WTC11 (cell line): Measurements from ENCODE around the gene SAPCD2. TPM values are rescaled to one million over a fixed set of nuclear protein-coding genes. Genes with fewer than 3 reads are reported as not detected.
A peak's percentile ranks its signal among the peaks of the same experiment; 100 is the strongest.

Source experiments
- ATAC-seq: fragments of 200-7000 bp; cut with Tn5 transposase; 2 replicates; pipeline ENCODE4 v1.10.0; 2021; ENCODE audit warnings: mild to moderate bottlenecking, moderate library complexity
- CTCF ChIA-PET: fragments of 300-600 bp; sonication (Branson Sonifier 250); formaldehyde crosslinking; loops from one replicate; lab custom pipeline; 2021; ENCODE audit warnings: antibody characterized with exemption; lab: Charles Lee
- POLR2A ChIA-PET: fragments of 350-600 bp; sonication (Branson Sonifier 250); formaldehyde crosslinking; loops from one replicate; lab custom pipeline; 2021; ENCODE audit warnings: antibody characterized with exemption; lab: Charles Lee
- DNase-seq: peaks from one replicate; pipeline ENCODE4 v3.0.0; 2021; ENCODE audit warnings: low spot score
- H3K27ac Mint-ChIP-seq: 2 replicates; pipeline ENCODE4 v1.8.0; 2021; ENCODE audit warnings: mixed read lengths
- H3K27me3 Mint-ChIP-seq: 2 replicates; pipeline ENCODE4 v1.8.0; 2021; ENCODE audit warnings: low read depth, mild to moderate bottlenecking, moderate library complexity, mixed read lengths
- H3K36me3 Mint-ChIP-seq: 2 replicates; pipeline ENCODE4 v1.8.0; 2021; ENCODE audit warnings: mixed read lengths
- H3K4me1 Mint-ChIP-seq: 2 replicates; pipeline ENCODE4 v1.8.0; 2022; ENCODE audit warnings: mixed read lengths
- H3K4me3 Mint-ChIP-seq: 2 replicates; pipeline ENCODE4 v1.8.0; 2021; ENCODE audit warnings: mild to moderate bottlenecking, moderate library complexity, mixed read lengths
- H3K9me3 Mint-ChIP-seq: 2 replicates; pipeline ENCODE4 v1.8.0; 2021; ENCODE audit warnings: mixed read lengths
- ARID4B ChIP-seq: sonication (generic); formaldehyde crosslinking; IDR thresholded peaks from 2 replicates; pipeline ENCODE4 v1.8.0; 2023; ENCODE audit warnings: missing genetic modification reagents, mild to moderate bottlenecking, borderline replicate concordance
- CREB1 ChIP-seq: sonication (generic); formaldehyde crosslinking; IDR thresholded peaks from 2 replicates; pipeline ENCODE4 v1.8.0; 2023; ENCODE audit warnings: mild to moderate bottlenecking, missing genetic modification reagents
- E2F1 ChIP-seq: sonication (generic); formaldehyde crosslinking; IDR thresholded peaks from 2 replicates; pipeline ENCODE4 v1.8.0; 2022; ENCODE audit warnings: mild to moderate bottlenecking, missing genetic modification reagents
- E2F5 ChIP-seq: sonication (generic); formaldehyde crosslinking; IDR thresholded peaks from 2 replicates; pipeline ENCODE4 v1.8.1; 2022; ENCODE audit warnings: mild to moderate bottlenecking, moderate library complexity, missing genetic modification reagents
- ESRRA ChIP-seq: sonication (generic); formaldehyde crosslinking; IDR thresholded peaks from 2 replicates; pipeline ENCODE4 v1.8.1; 2022; ENCODE audit warnings: mild to moderate bottlenecking, missing genetic modification reagents, borderline replicate concordance
- IRF1 ChIP-seq: sonication (generic); formaldehyde crosslinking; IDR thresholded peaks from 2 replicates; pipeline ENCODE4 v1.8.0; 2023; ENCODE audit warnings: missing genetic modification reagents
- JUN ChIP-seq: sonication (generic); formaldehyde crosslinking; IDR thresholded peaks from 2 replicates; pipeline ENCODE4 v1.8.0; 2023; ENCODE audit warnings: mild to moderate bottlenecking, missing genetic modification reagents
- NFYB ChIP-seq: sonication (generic); formaldehyde crosslinking; conservative IDR thresholded peaks from 2 replicates; pipeline ENCODE4 v1.8.0; 2022; ENCODE audit warnings: low read depth, missing genetic modification reagents
- NR1H2 ChIP-seq: sonication (generic); formaldehyde crosslinking; IDR thresholded peaks from 2 replicates; pipeline ENCODE4 v1.9.0; 2021; ENCODE audit warnings: mild to moderate bottlenecking, moderate library complexity, missing genetic modification reagents
- NR2C2 ChIP-seq: sonication (generic); formaldehyde crosslinking; IDR thresholded peaks from 2 replicates; pipeline ENCODE4 v1.8.0; 2022; ENCODE audit warnings: mild to moderate bottlenecking, missing genetic modification reagents
- NR3C1 ChIP-seq: sonication (generic); formaldehyde crosslinking; conservative IDR thresholded peaks from 2 replicates; pipeline ENCODE4 v1.8.1; 2023; ENCODE audit warnings: low read depth, mild to moderate bottlenecking, missing genetic modification reagents
- PRDM15 ChIP-seq: sonication (generic); formaldehyde crosslinking; IDR thresholded peaks from 2 replicates; pipeline ENCODE4 v1.8.0; 2022; ENCODE audit warnings: missing genetic modification reagents
- PREB ChIP-seq: sonication (generic); formaldehyde crosslinking; IDR thresholded peaks from 2 replicates; pipeline ENCODE4 v1.8.1; 2022; ENCODE audit warnings: mild to moderate bottlenecking, missing genetic modification reagents, moderate library complexity, borderline replicate concordance
- SMAD4 ChIP-seq: sonication (generic); formaldehyde crosslinking; IDR thresholded peaks from 2 replicates; pipeline ENCODE4 v1.8.0; 2022; ENCODE audit warnings: mild to moderate bottlenecking, missing genetic modification reagents
- SOX15 ChIP-seq: fragments of 250-450 bp; sonication (Bioruptor Pico); IDR thresholded peaks from 2 replicates; pipeline ENCODE4 v1.9.0; 2021; ENCODE audit warnings: mild to moderate bottlenecking
- STAT6 ChIP-seq: sonication (generic); formaldehyde crosslinking; conservative IDR thresholded peaks from 2 replicates; pipeline ENCODE4 v1.8.1; 2023; ENCODE audit warnings: mild to moderate bottlenecking, low read depth, missing genetic modification reagents, moderate library complexity
- ZSCAN18 ChIP-seq: fragments of 250-450 bp; sonication (Bioruptor Pico); IDR thresholded peaks from 2 replicates; pipeline ENCODE4 v2.1.2; 2022; ENCODE audit warnings: mild to moderate bottlenecking, moderate library complexity
- total RNA-seq: library from RNA; stranded (reverse); gene quantifications from 3 replicates; pipeline ENCODE4 v1.2.3, GENCODE V29; 2021

The SAPCD2 gene
- total RNA-seq, 1 experiment from 2014 or later = 67.0 TPM

- no peak for TF ChIP-seq IRF1 (CRISPR knock-in tag)
- TF ChIP-seq SMAD4 (CRISPR knock-in tag) = no peak
- TF ChIP-seq SOX15 (CRISPR knock-in tag) = no peak
- TF ChIP-seq CREB1 (CRISPR knock-in tag) = no peak
- TF ChIP-seq PRDM15 (CRISPR knock-in tag) = no peak
- no peak for TF ChIP-seq ESRRA (CRISPR knock-in tag)
- no peak for TF ChIP-seq STAT6
Observed at GRCh38 chr9:137018761-137019559, 51.4 kb downstream of the SAPCD2 start (continued).

- ChIA-PET POLR2A (no interaction called here), CTCF (interaction anchor here (1.4 to 2.0 kb wide), 3 partner anchors 11 to 70 kb away, joined by 3 to 12 read pairs (median 5); no protein-coding TSS in a partner anchor)
- no peak for ATAC-seq
- Mint-ChIP-seq H3K27ac (no peak overlapping the region), H3K9me3 (no peaks in the 10 kb centered on the region), H3K27me3 (no peaks in the 10 kb centered on the region), H3K4me3 (no peak overlapping the region), H3K4me1 (no peaks in the 10 kb centered on the region; the same call in 1 of the 2 replicates), H3K36me3 (peaks cover 9% of the 10 kb centered on the region)
- peak; percentile 42 for DNase-seq
- no peak for TF ChIP-seq ARID4B (CRISPR knock-in tag)
- TF ChIP-seq NR1H2 (CRISPR knock-in tag) = no peak
- no peak for TF ChIP-seq ZSCAN18 (CRISPR knock-in tag)
- TF ChIP-seq NR3C1 = no peak
- TF ChIP-seq PREB = no peak
- TF ChIP-seq JUN (CRISPR knock-in tag) = no peak
- no peak for TF ChIP-seq NFYB (CRISPR knock-in tag)
- TF ChIP-seq E2F5 (CRISPR knock-in tag) = no peak
- TF ChIP-seq NR2C2 (CRISPR knock-in tag) = no peak
- TF ChIP-seq E2F1 = no peak
Observed at GRCh38 chr9:137017791-137018497, 52.4 kb downstream of the SAPCD2 start.
